CD4-positive, alpha-beta T cell (primary cell): ENCODE measurements around the gene AHRR. TPM values are rescaled to one million over a fixed set of nuclear protein-coding genes. Genes with fewer than 3 reads are reported as not detected.
"Not testable (repeated sequence)": the region's sequence is repeated elsewhere in the genome, so short reads cannot be mapped to it uniquely, and the experiment has no call there.

Experiments
- ATAC-seq: fragments of 200-7000 bp; cut with Tn5 transposase; one replicate; pipeline ENCODE4 v1.10.0; 2022; ENCODE audit warnings: mild to moderate bottlenecking; ENCODE audit not compliant: poor library complexity
- CTCF ChIA-PET: fragments of 350-600 bp; sonication (Branson Sonifier 250); formaldehyde crosslinking; loops from one replicate; lab custom pipeline; 2021; ENCODE audit warnings: antibody characterized with exemption, inconsistent platforms; lab: Charles Lee
- POLR2A ChIA-PET: fragments of 350-600 bp; sonication (Branson Sonifier 250); formaldehyde crosslinking; loops from one replicate; lab custom pipeline; 2021; ENCODE audit warnings: antibody characterized with exemption, inconsistent platforms; lab: Charles Lee
- DNase-seq, 14 experiments: peaks; one replicate each; pipeline ENCODE4 v3.0.0-alpha.2; 2013 to 2020; ENCODE audit warnings: mixed read lengths in 2 of 14
- H3K27ac ChIP-seq, 2 donors: one replicate each; pipeline versions ENCODE4 v1.5.1 to v1.7.0; 2013; ENCODE audit warnings: low read length in 2 of 2, low read depth in 1 of 2, mild to moderate bottlenecking in 1 of 2
- H3K27me3 ChIP-seq, 2 experiments: 1 replicate in 1 of 2; 2 replicates in 1 of 2; pipeline versions ENCODE4 v1.6.1 to v1.7.0; 2013; ENCODE audit warnings: low read length in 2 of 2, control low read depth in 1 of 2, mild to moderate bottlenecking in 1 of 2, moderate library complexity in 1 of 2; ENCODE audit not compliant: insufficient read depth in 2 of 2, control insufficient read depth in 1 of 2
- H3K36me3 ChIP-seq: one replicate; pipeline ENCODE4 v1.6.1; 2013; ENCODE audit warnings: low read length, control low read depth; ENCODE audit not compliant: insufficient read depth
- H3K4me1 ChIP-seq: one replicate; pipeline ENCODE4 v1.6.1; 2013; ENCODE audit warnings: low read length, control low read depth; ENCODE audit not compliant: insufficient read depth
- H3K4me3 ChIP-seq: one replicate; pipeline ENCODE4 v1.5.1; 2013; ENCODE audit warnings: mild to moderate bottlenecking, low read length, moderate library complexity
- H3K9me3 ChIP-seq, 2 experiments: 1 replicate in 1 of 2; 2 replicates in 1 of 2; pipeline versions ENCODE4 v1.6.1 to v1.7.0; 2013; ENCODE audit warnings: low read length in 2 of 2, mild to moderate bottlenecking in 2 of 2, control low read depth in 1 of 2, moderate library complexity in 1 of 2; ENCODE audit not compliant: control insufficient read depth in 1 of 2, insufficient read depth in 1 of 2
- H3K27ac Mint-ChIP-seq: one replicate; pipeline ENCODE4 v1.8.0; 2020; ENCODE audit warnings: mixed read lengths
- H3K27me3 Mint-ChIP-seq: one replicate; pipeline ENCODE4 v1.8.0; 2021; ENCODE audit warnings: mixed read lengths
- H3K36me3 Mint-ChIP-seq: one replicate; pipeline ENCODE4 v1.8.0; 2021; ENCODE audit warnings: low read depth, mixed read lengths
- H3K4me1 Mint-ChIP-seq: one replicate; pipeline ENCODE4 v1.8.0; 2021; ENCODE audit warnings: low read depth, mixed read lengths
- H3K4me3 Mint-ChIP-seq: one replicate; pipeline ENCODE4 v1.8.0; 2020; ENCODE audit warnings: mild to moderate bottlenecking, mixed read lengths
- H3K9me3 Mint-ChIP-seq: one replicate; pipeline ENCODE4 v1.8.0; 2020; ENCODE audit warnings: mixed read lengths
- CTCF ChIP-seq: fragments of 200-600 bp; IDR thresholded peaks from one replicate; pipeline ENCODE4 v1.8.0; 2022; ENCODE audit warnings: antibody characterized with exemption, mild to moderate bottlenecking
- intact Hi-C, 2 experiments: fragments of 100-400 bp; cut with DNase I in 1 of 2; cut with micrococcal nuclease in 1 of 2; formaldehyde crosslinking; loops; one replicate each; pipeline versions ENCODE4 v1.15.1 to v1.9.0; 2023 to 2025; cut with DNase I, micrococcal nuclease
- total RNA-seq, 174 experiments: library from RNA in 2 of 174; stranded (reverse) in 2 of 174; gene quantifications; one replicate each; pipeline ENCODE4 v1.2.3 and lab custom pipeline; 2021 to 2026

The AHRR gene
- total RNA-seq, 2 experiments from 2014 or later, result 0.45 to 0.63 TPM

- ATAC-seq (no peak), DNase-seq (no peak)
- Histone ChIP-seq H3K9me3 (peaks cover 0 to 14% of the 10 kb centered on the region in 2 experiments), H3K36me3 (no peaks in the 10 kb centered on the region), H3K27me3 (peaks cover 11 to 15% of the 10 kb centered on the region in 2 experiments), H3K27ac (no peak overlapping the region), H3K4me1 (peaks cover 17% of the 10 kb centered on the region), H3K4me3 (no peak overlapping the region)
- intact Hi-C loops, result no loop called here
- CTCF ChIA-PET, result no interaction called here
- H3K4me1 Mint-ChIP-seq, result no peaks in the 10 kb centered on the region
- TF ChIP-seq CTCF, result no peak
- H3K36me3 Mint-ChIP-seq, result no peaks in the 10 kb centered on the region
- POLR2A ChIA-PET, result no interaction called here
- no peak overlapping the region for H3K27ac Mint-ChIP-seq
- H3K4me3 Mint-ChIP-seq, result no peak overlapping the region
- no peaks in the 10 kb centered on the region for H3K9me3 Mint-ChIP-seq
- peaks cover 26% of the 10 kb centered on the region for H3K27me3 Mint-ChIP-seq
Measured at GRCh38 chr5:484556-484955, 163.0 kb downstream of the AHRR start.

- Mint-ChIP-seq H3K9me3 (no peaks in the 10 kb centered on the region), H3K27ac (no peak overlapping the region), H3K27me3 (peaks cover 18% of the 10 kb centered on the region), H3K36me3 (no peaks in the 10 kb centered on the region), H3K4me3 (no peak overlapping the region), H3K4me1 (no peaks in the 10 kb centered on the region)
- Histone ChIP-seq H3K4me3 (no peak overlapping the region), H3K9me3 (peaks cover 0 to 7% of the 10 kb centered on the region in 2 experiments), H3K36me3 (no peaks in the 10 kb centered on the region), H3K4me1 (peaks cover 17% of the 10 kb centered on the region), H3K27me3 (peaks cover 11 to 15% of the 10 kb centered on the region in 2 experiments), H3K27ac (no peak overlapping the region)
- DNase-seq (no peak), ATAC-seq (no peak)
- TF ChIP-seq CTCF, result no peak
- ChIA-PET CTCF (no interaction called here), POLR2A (no interaction called here)
- intact Hi-C loops, result no loop called here
Measured at GRCh38 chr5:485113-485945, 163.8 kb downstream of the AHRR start.

- intact Hi-C loops, result no loop called here
Measured at GRCh38 chr5:485946-486491, 164.5 kb downstream of the AHRR start.

GRCh38 chr5:486597-486996 is 165.1 kb downstream of the AHRR start:
- H3K27ac Mint-ChIP-seq, H3K4me3 Mint-ChIP-seq, ATAC-seq, H3K9me3 ChIP-seq, H3K36me3 Mint-ChIP-seq, H3K36me3 ChIP-seq, DNase-seq, H3K9me3 Mint-ChIP-seq, H3K27me3 Mint-ChIP-seq, POLR2A ChIA-PET, H3K4me3 ChIP-seq, H3K4me1 Mint-ChIP-seq, intact Hi-C loops, CTCF ChIA-PET, H3K27ac ChIP-seq: not testable (repeated sequence)
- H3K27me3 ChIP-seq, result peaks cover 11 to 13% of the 10 kb centered on the region in 2 experiments
- peaks cover 17% of the 10 kb centered on the region for H3K4me1 ChIP-seq

More at GRCh38 chr5:485946-486491, 164.5 kb downstream of the AHRR start:
- DNase-seq (no peak), ATAC-seq (no peak)
- Mint-ChIP-seq H3K4me1 (no peaks in the 10 kb centered on the region), H3K4me3 (no peak overlapping the region), H3K9me3 (no peaks in the 10 kb centered on the region), H3K36me3 (no peaks in the 10 kb centered on the region), H3K27me3 (peaks cover 13% of the 10 kb centered on the region), H3K27ac (no peak overlapping the region)
- Histone ChIP-seq H3K4me3 (no peak overlapping the region), H3K4me1 (peaks cover 17% of the 10 kb centered on the region), H3K9me3 (peaks cover 0 to 5% of the 10 kb centered on the region in 2 experiments), H3K27me3 (peaks cover 11 to 15% of the 10 kb centered on the region in 2 experiments), H3K27ac (no peak overlapping the region), H3K36me3 (no peaks in the 10 kb centered on the region)
- POLR2A ChIA-PET, result no interaction called here
- CTCF ChIA-PET, result no interaction called here
- no peak for TF ChIP-seq CTCF
